Peyer's patch (tissue), 4 donors: Measurements from ENCODE around the gene PLXNA1.

Source experiments
- POLR2A ChIP-seq, 2 donors: fragments of 450-650 bp; IDR thresholded peaks; one replicate each; pipeline ENCODE4 v1.5.1; 2017; ENCODE audit warnings: antibody characterized with exemption in 2 of 2, mild to moderate bottlenecking in 2 of 2, moderate library complexity in 2 of 2
- TF ChIP-seq, protein P1 (sequence below), 6 experiments: fragments of 450-650 bp in 4 of 6; fragments of 200-600 bp in 2 of 6; sonication (generic) in 1 of 6; IDR thresholded peaks; one replicate each; pipeline ENCODE4 v1.5.1; 2017 to 2019; ENCODE audit warnings: antibody characterized with exemption in 6 of 6, mild to moderate bottlenecking in 3 of 6, moderate library complexity in 1 of 6

DNA sequence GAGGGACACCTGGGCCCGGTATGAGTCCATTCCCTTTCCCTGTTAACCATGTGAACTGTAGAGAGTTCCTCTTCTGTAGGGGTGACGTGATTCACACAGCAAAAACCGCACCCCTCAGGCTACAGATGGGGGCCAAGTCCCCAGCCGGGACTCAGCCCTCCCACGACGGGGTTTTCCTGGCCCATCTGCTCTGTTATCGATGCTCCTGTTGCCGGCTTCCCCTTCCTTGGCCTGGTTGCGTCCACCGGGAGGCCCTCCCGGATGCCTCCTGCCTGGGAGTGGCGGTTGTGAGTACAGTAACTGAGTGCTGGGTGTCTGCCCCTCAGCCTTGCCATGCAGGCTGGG lies 817 bp upstream of the PLXNA1 start:
- TF ChIP-seq, protein P1, sequence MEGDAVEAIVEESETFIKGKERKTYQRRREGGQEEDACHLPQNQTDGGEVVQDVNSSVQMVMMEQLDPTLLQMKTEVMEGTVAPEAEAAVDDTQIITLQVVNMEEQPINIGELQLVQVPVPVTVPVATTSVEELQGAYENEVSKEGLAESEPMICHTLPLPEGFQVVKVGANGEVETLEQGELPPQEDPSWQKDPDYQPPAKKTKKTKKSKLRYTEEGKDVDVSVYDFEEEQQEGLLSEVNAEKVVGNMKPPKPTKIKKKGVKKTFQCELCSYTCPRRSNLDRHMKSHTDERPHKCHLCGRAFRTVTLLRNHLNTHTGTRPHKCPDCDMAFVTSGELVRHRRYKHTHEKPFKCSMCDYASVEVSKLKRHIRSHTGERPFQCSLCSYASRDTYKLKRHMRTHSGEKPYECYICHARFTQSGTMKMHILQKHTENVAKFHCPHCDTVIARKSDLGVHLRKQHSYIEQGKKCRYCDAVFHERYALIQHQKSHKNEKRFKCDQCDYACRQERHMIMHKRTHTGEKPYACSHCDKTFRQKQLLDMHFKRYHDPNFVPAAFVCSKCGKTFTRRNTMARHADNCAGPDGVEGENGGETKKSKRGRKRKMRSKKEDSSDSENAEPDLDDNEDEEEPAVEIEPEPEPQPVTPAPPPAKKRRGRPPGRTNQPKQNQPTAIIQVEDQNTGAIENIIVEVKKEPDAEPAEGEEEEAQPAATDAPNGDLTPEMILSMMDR (IDR thresholded peaks at IDR 0.05): no peak
- no peak for TF ChIP-seq POLR2A (IDR thresholded peaks at IDR 0.05)
